DOHH2 (cell line): ENCODE data around the gene COX7A2.

ENCODE experiments used
- H3F3A ChIP-seq: fragments of 200-600 bp; sonication (generic), shearing (Covaris generic); 2 replicates; pipeline ENCODE4 v1.6.0; 2016; ENCODE audit warnings: antibody characterized with exemption, mild to moderate bottlenecking; ENCODE audit not compliant: control insufficient read depth, insufficient read depth
- H3K27ac ChIP-seq: fragments of 200-600 bp; sonication (generic); 2 replicates; pipeline ENCODE4 v1.5.1; 2014; ENCODE audit warnings: low read depth, mild to moderate bottlenecking, low read length, moderate library complexity
- H3K27me3 ChIP-seq: fragments of 200-600 bp; sonication (generic); 2 replicates; pipeline ENCODE4 v1.6.1; 2014; ENCODE audit warnings: mild to moderate bottlenecking, low read length, mixed read lengths; ENCODE audit not compliant: control insufficient read depth
- H3K36me3 ChIP-seq: fragments of 200-600 bp; sonication (generic); 2 replicates; pipeline ENCODE4 v1.6.1; 2014; ENCODE audit warnings: mild to moderate bottlenecking, low read length, moderate library complexity, mixed read lengths; ENCODE audit not compliant: control insufficient read depth
- H3K4me1 ChIP-seq: fragments of 200-600 bp; sonication (generic); 2 replicates; pipeline ENCODE4 v1.6.1; 2014; ENCODE audit warnings: mild to moderate bottlenecking, low read length, mixed read lengths; ENCODE audit not compliant: control insufficient read depth
- H3K4me2 ChIP-seq: fragments of 200-600 bp; sonication (generic); 2 replicates; pipeline ENCODE4 v1.6.0; 2014; ENCODE audit warnings: mild to moderate bottlenecking, low read length, moderate library complexity
- H3K4me3 ChIP-seq: fragments of 200-600 bp; sonication (generic); 2 replicates; pipeline ENCODE4 v1.5.1; 2014; ENCODE audit warnings: mild to moderate bottlenecking, low read length, mixed read lengths
- H3K79me2 ChIP-seq: fragments of 200-600 bp; sonication (generic); 2 replicates; pipeline ENCODE4 v1.6.1; 2014; ENCODE audit warnings: mild to moderate bottlenecking, low read length, mixed read lengths; ENCODE audit not compliant: control insufficient read depth
- H3K9me2 ChIP-seq: fragments of 200-600 bp; sonication (generic); replicated peaks from 2 replicates; pipeline ENCODE4 v1.6.1; 2014; ENCODE audit warnings: mild to moderate bottlenecking, low read length, mixed read lengths; ENCODE audit not compliant: control insufficient read depth
- H3K9me3 ChIP-seq: fragments of 200-600 bp; sonication (generic); 2 replicates; pipeline ENCODE4 v1.6.1; 2014; ENCODE audit warnings: antibody characterized with exemption, low read length, mixed read lengths; ENCODE audit not compliant: control insufficient read depth, insufficient read depth
- H4K20me1 ChIP-seq: fragments of 200-600 bp; sonication (generic); 2 replicates; pipeline ENCODE4 v1.6.0; 2014; ENCODE audit warnings: low read depth, mild to moderate bottlenecking, antibody characterized with exemption, low read length, moderate library complexity; ENCODE audit not compliant: control insufficient read depth, insufficient read depth
- CTCF ChIP-seq: fragments of 200-600 bp; sonication (generic); IDR thresholded peaks from one replicate; pipeline ENCODE4 v1.5.1; 2014; ENCODE audit warnings: antibody characterized with exemption, mild to moderate bottlenecking, low read depth, low read length; ENCODE audit not compliant: poor library complexity, severe bottlenecking
- EZH2phosphoT487 ChIP-seq: fragments of 200-600 bp; sonication (generic); IDR thresholded peaks from 2 replicates; pipeline ENCODE4 v1.6.1; 2017; ENCODE audit warnings: borderline replicate concordance, mild to moderate bottlenecking, antibody characterized with exemption, low read length, moderate library complexity, mixed read lengths

COX7A2 gene

GRCh38 chr6:75273009-75273408 is 29.4 kb upstream of the COX7A2 start:
- H3K4me3 ChIP-seq: peak overlapping the region; percentile 23
- peaks cover 89% of the 10 kb centered on the region for H3K79me2 ChIP-seq
- peaks cover 39% of the 10 kb centered on the region for H3K4me1 ChIP-seq
- H3K27ac ChIP-seq: peak overlapping the region; percentile 25
- no peaks in the 10 kb centered on the region for H3K9me3 ChIP-seq
- TF ChIP-seq EZH2phosphoT487 (no peak), CTCF (no peak)
- H3K9me2 ChIP-seq: no peaks in the 10 kb centered on the region
- H3K4me2 ChIP-seq: peak overlapping the region; percentile 18
- peaks cover 37% of the 10 kb centered on the region for H3K36me3 ChIP-seq
- no peaks in the 10 kb centered on the region; the same call in 1 of the 2 replicates for H3F3A ChIP-seq
- H4K20me1 ChIP-seq: no peaks in the 10 kb centered on the region
- no peaks in the 10 kb centered on the region for H3K27me3 ChIP-seq

GRCh38 chr6:75272145-75272840 is 28.7 kb upstream of the COX7A2 start:
- TF ChIP-seq CTCF: no peak
- no peak for TF ChIP-seq EZH2phosphoT487
- peak overlapping the region; percentile 23 for H3K4me3 ChIP-seq
- H3F3A ChIP-seq: peaks cover 5% of the 10 kb centered on the region
- H3K9me3 ChIP-seq: no peaks in the 10 kb centered on the region
- no peaks in the 10 kb centered on the region for H4K20me1 ChIP-seq
- no peaks in the 10 kb centered on the region for H3K27me3 ChIP-seq
- H3K9me2 ChIP-seq: no peaks in the 10 kb centered on the region
- H3K36me3 ChIP-seq: peaks cover 37% of the 10 kb centered on the region
- peaks cover 88% of the 10 kb centered on the region for H3K79me2 ChIP-seq
- peak overlapping the region; percentile 25 for H3K27ac ChIP-seq
- H3K4me1 ChIP-seq: peaks cover 39% of the 10 kb centered on the region
- peak overlapping the region; percentile 18; the same call in 1 of the 2 replicates for H3K4me2 ChIP-seq

- Histone ChIP-seq H3K27me3 (no peaks in the 10 kb centered on the region), H3F3A (peaks cover 9% of the 10 kb centered on the region), H3K4me3 (no peak overlapping the region), H3K36me3 (peaks cover 31% of the 10 kb centered on the region), H3K27ac (no peak overlapping the region), H3K9me2 (no peaks in the 10 kb centered on the region), H3K4me1 (peaks cover 21% of the 10 kb centered on the region), H3K4me2 (no peak overlapping the region), H4K20me1 (no peaks in the 10 kb centered on the region), H3K79me2 (peaks cover 69% of the 10 kb centered on the region), H3K9me3 (no peaks in the 10 kb centered on the region)
- no peak for TF ChIP-seq CTCF
- TF ChIP-seq EZH2phosphoT487: no peak
These were observed 25.4 kb upstream of the COX7A2 start for GRCh38 chr6:75268988-75269354.
